ENCODE measurements around the gene YPEL2.

The YPEL2 gene

GRCh38 chr17:59357219-59357697 lies 25.8 kb downstream of the YPEL2 start:
- no peak for DNase-seq

GRCh38 chr17:59357929-59358328 lies 26.5 kb downstream of the YPEL2 start:
- DNase-seq, result no peak

- DNase-seq, result no peak
These were observed 29.9 kb downstream of the YPEL2 start for GRCh38 chr17:59361386-59361785.

- no peak for DNase-seq
These were observed 30.7 kb downstream of the YPEL2 start for GRCh38 chr17:59361916-59362810.

- DNase-seq, result no peak
These were observed 31.4 kb downstream of the YPEL2 start for GRCh38 chr17:59362811-59363205.

GRCh38 chr17:59365383-59365981 lies 34.0 kb downstream of the YPEL2 start:
- DNase-seq, result no peak

GRCh38 chr17:59366040-59366757 lies 34.7 kb downstream of the YPEL2 start:
- DNase-seq, result peak; percentile 88 to 93

GRCh38 chr17:59366773-59367656 lies 35.6 kb downstream of the YPEL2 start:
- peak in 1 of 2 donors; percentile 36 for DNase-seq

GRCh38 chr17:59367657-59368045 lies 36.2 kb downstream of the YPEL2 start:
- no peak for DNase-seq

GRCh38 chr17:59368218-59368857 lies 36.9 kb downstream of the YPEL2 start:
- DNase-seq, result no peak

- no peak for DNase-seq
These were observed 37.8 kb downstream of the YPEL2 start for GRCh38 chr17:59369031-59369975.

- no peak for DNase-seq
These were observed 39.3 kb downstream of the YPEL2 start for GRCh38 chr17:59370593-59371299.

GRCh38 chr17:59371416-59372100 lies 40.1 kb downstream of the YPEL2 start:
- DNase-seq, result no peak

GRCh38 chr17:59372138-59372751 lies 40.8 kb downstream of the YPEL2 start:
- DNase-seq, result peak; percentile 85 to 93

- DNase-seq, result peak; percentile 93 to 96
These were observed 42.5 kb downstream of the YPEL2 start for GRCh38 chr17:59373882-59374495.

GRCh38 chr17:59374612-59375011 lies 43.2 kb downstream of the YPEL2 start:
- DNase-seq, result peak; percentile 22 to 30

- DNase-seq, result peak in 1 of 2 donors; percentile 45
These were observed 44.4 kb downstream of the YPEL2 start for GRCh38 chr17:59375857-59376256.

GRCh38 chr17:59376506-59376905 lies 45.1 kb downstream of the YPEL2 start:
- DNase-seq, result peak in 1 of 2 donors; percentile 57
